Muscle of leg (tissue), 11 donors: Measurements from ENCODE around the gene DCTN3. TPM values are rescaled to one million over a fixed set of nuclear protein-coding genes. Genes with fewer than 3 reads are reported as not detected.
A peak's percentile ranks its signal among the peaks of the same experiment; 100 is the strongest.

Experiments
- DNase-seq: peaks from one replicate; pipeline ENCODE4 v3.0.0; 2013
- H3K27ac ChIP-seq: one replicate; pipeline ENCODE4 v1.5.1; 2013; ENCODE audit warnings: mild to moderate bottlenecking, low read length, control low read depth
- H3K27me3 ChIP-seq: one replicate; pipeline ENCODE4 v1.6.1; 2013; ENCODE audit warnings: low read length; ENCODE audit not compliant: control insufficient read depth, insufficient read depth
- H3K36me3 ChIP-seq: one replicate; pipeline ENCODE4 v1.6.1; 2013; ENCODE audit warnings: low read length; ENCODE audit not compliant: control insufficient read depth, insufficient read depth
- H3K4me1 ChIP-seq: one replicate; pipeline ENCODE4 v1.6.1; 2013; ENCODE audit warnings: low read length; ENCODE audit not compliant: control insufficient read depth, insufficient read depth
- H3K4me3 ChIP-seq: one replicate; pipeline ENCODE4 v1.5.1; 2013; ENCODE audit warnings: low read length, control low read depth
- H3K9me3 ChIP-seq: replicated peaks from 2 replicates; pipeline ENCODE4 v1.6.1; 2013; ENCODE audit warnings: low read depth, low read length; ENCODE audit not compliant: control insufficient read depth
- WGBS: methylation state at CpG from one replicate; pipeline ENCODE4 v1.1.5; 2013; ENCODE audit warnings: missing lambda C conversion rate; ENCODE audit not compliant: insufficient coverage; 5-methylcytosine and 5-hydroxymethylcytosine counted together
- polyA plus RNA-seq, 8 donors: library from polyadenylated mRNA; unstranded; fragments of 120-200 nt; gene quantifications; one replicate each; pipeline versions ENCODE4 v1.2.1 to v1.2.3, GENCODE V29; 2013; ENCODE audit warnings: inconsistent platforms in 1 of 8, low replicate concordance in 1 of 8; ENCODE audit not compliant: insufficient read length in 8 of 8, insufficient read depth in 1 of 8
- total RNA-seq: library from RNA; stranded (reverse); fragments of 120-200 nt; gene quantifications from one replicate; pipeline ENCODE4 v1.2.4, GENCODE V29; 2013

DCTN3 gene
- total and polyA plus RNA-seq, 9 donors = 67.4 to 78.7 (median 71.1) TPM

GRCh38 chr9:34635556-34635955 lies 15.3 kb upstream of the DCTN3 start:
- no peak for DNase-seq
- Histone ChIP-seq H3K27ac (no peak overlapping the region), H3K4me3 (no peak overlapping the region), H3K9me3 (no peaks in the 10 kb centered on the region), H3K27me3 (peaks cover 7% of the 10 kb centered on the region), H3K36me3 (peaks cover 14% of the 10 kb centered on the region), H3K4me1 (peaks cover 37% of the 10 kb centered on the region)
- 95% methylated on average over 12 of the region's 14 CpGs for WGBS

- WGBS = no CpG with 5 or more reads among the region's 3 CpGs
- peaks cover 37% of the 10 kb centered on the region for H3K4me1 ChIP-seq
- H3K27me3 ChIP-seq = peaks cover 16% of the 10 kb centered on the region
- no peak overlapping the region for H3K4me3 ChIP-seq
- no peak for DNase-seq
- H3K27ac ChIP-seq = no peak overlapping the region
- H3K36me3 ChIP-seq = peaks cover 14% of the 10 kb centered on the region
- H3K9me3 ChIP-seq = no peaks in the 10 kb centered on the region
Measured at GRCh38 chr9:34634551-34635248, 14.4 kb upstream of the DCTN3 start.

GRCh38 chr9:34633851-34634550 lies 13.7 kb upstream of the DCTN3 start:
- Histone ChIP-seq H3K27me3 (peaks cover 23% of the 10 kb centered on the region), H3K4me3 (no peak overlapping the region), H3K36me3 (peaks cover 14% of the 10 kb centered on the region), H3K4me1 (peaks cover 40% of the 10 kb centered on the region), H3K27ac (no peak overlapping the region), H3K9me3 (no peaks in the 10 kb centered on the region)
- WGBS = 0% methylated on average over 1 of the region's 3 CpGs
- DNase-seq = peak; percentile 70

GRCh38 chr9:34633166-34633565 lies 12.9 kb upstream of the DCTN3 start:
- H3K27ac ChIP-seq = no peak overlapping the region
- no peaks in the 10 kb centered on the region for H3K9me3 ChIP-seq
- H3K27me3 ChIP-seq = peaks cover 30% of the 10 kb centered on the region
- no peak for DNase-seq
- 46% methylated on average over 3 of the region's 5 CpGs for WGBS
- peaks cover 14% of the 10 kb centered on the region for H3K36me3 ChIP-seq
- H3K4me3 ChIP-seq = no peak overlapping the region
- H3K4me1 ChIP-seq = peaks cover 37% of the 10 kb centered on the region

- H3K27me3 ChIP-seq = peaks cover 53% of the 10 kb centered on the region
- no peak overlapping the region for H3K27ac ChIP-seq
- 41% methylated on average over 3 of the region's 5 CpGs for WGBS
- H3K9me3 ChIP-seq = no peaks in the 10 kb centered on the region
- H3K4me1 ChIP-seq = peaks cover 16% of the 10 kb centered on the region
- peaks cover 8% of the 10 kb centered on the region for H3K36me3 ChIP-seq
- H3K4me3 ChIP-seq = no peak overlapping the region
- no peak for DNase-seq
Measured at GRCh38 chr9:34630402-34631154, 10.3 kb upstream of the DCTN3 start.

- no peak for DNase-seq
- Histone ChIP-seq H3K4me3 (no peak overlapping the region), H3K9me3 (no peaks in the 10 kb centered on the region), H3K27me3 (peaks cover 65% of the 10 kb centered on the region), H3K4me1 (peaks cover 10% of the 10 kb centered on the region), H3K27ac (no peak overlapping the region), H3K36me3 (no peaks in the 10 kb centered on the region)
- no CpG with 5 or more reads among the region's 5 CpGs for WGBS
Measured at GRCh38 chr9:34629491-34629808, 9.2 kb upstream of the DCTN3 start.

- WGBS = 2% methylated on average over 69 of the region's 69 CpGs
- Histone ChIP-seq H3K9me3 (no peaks in the 10 kb centered on the region), H3K4me1 (peaks cover 16% of the 10 kb centered on the region), H3K27me3 (peaks cover 70% of the 10 kb centered on the region), H3K4me3 (peak within 1 kb of the TSS; percentile 17), H3K27ac (no peak within 1 kb of the TSS), H3K36me3 (no peaks in the 10 kb centered on the region)
- DNase-seq = no peak
Measured at GRCh38 chr9:34628656-34629490, 8.6 kb upstream of the DCTN3 start, which contains the start of gene ARID3C. ARID3C (minus strand) TSS chr9:34629066; CDS start chr9:34628014, 1,052 bp downstream.

GRCh38 chr9:34627716-34628655 lies 7.7 kb upstream of the DCTN3 start:
- no peak overlapping the region for H3K4me3 ChIP-seq
- DNase-seq = no peak
- H3K27me3 ChIP-seq = peaks cover 79% of the 10 kb centered on the region
- H3K36me3 ChIP-seq = no peaks in the 10 kb centered on the region
- H3K4me1 ChIP-seq = peaks cover 13% of the 10 kb centered on the region
- H3K27ac ChIP-seq = no peak overlapping the region
- WGBS = 17% methylated on average over 16 of the region's 20 CpGs
- H3K9me3 ChIP-seq = no peaks in the 10 kb centered on the region

- H3K4me1 ChIP-seq = peaks cover 19% of the 10 kb centered on the region
- 33% methylated on average over 2 of the region's 3 CpGs for WGBS
- H3K36me3 ChIP-seq = no peaks in the 10 kb centered on the region
- peaks cover 89% of the 10 kb centered on the region for H3K27me3 ChIP-seq
- no peak for DNase-seq
- no peak overlapping the region for H3K4me3 ChIP-seq
- H3K27ac ChIP-seq = no peak overlapping the region
- peaks cover 4% of the 10 kb centered on the region for H3K9me3 ChIP-seq
Measured at GRCh38 chr9:34625186-34625486, 4.8 kb upstream of the DCTN3 start.
